Caco-2 (cell line): ENCODE results near the gene SPATA17. TPM values are rescaled to one million over a fixed set of nuclear protein-coding genes. Genes with fewer than 3 reads are reported as not detected.

ENCODE experiments used
- BruUV-seq: library from RNA; stranded (reverse); fragments of 400-500 nt; replicated peaks from 2 replicates; lab custom pipeline; 2021; lab: Mats Ljungman, UMichigan
- CTCF ChIA-PET: fragments of 300-600 bp; sonication (Branson Sonifier 250); formaldehyde crosslinking; loops from one replicate; lab custom pipeline; 2022; ENCODE audit warnings: antibody characterized with exemption; lab: Charles Lee
- POLR2A ChIA-PET: fragments of 300-600 bp; sonication (Branson Sonifier 250); formaldehyde crosslinking; loops from one replicate; lab custom pipeline; 2022; ENCODE audit warnings: antibody characterized with exemption; lab: Charles Lee
- DNase-seq, 2 experiments: peaks; one replicate each; pipeline versions ENCODE4 v3.0.0 to v3.0.0-alpha.2; 2020 to 2022
- H3K27me3 ChIP-seq: replicated peaks from 2 replicates; pipeline ENCODE4 v1.6.0; 2011; ENCODE audit warnings: low read length; ENCODE audit not compliant: control insufficient read depth, insufficient read depth
- H3K36me3 ChIP-seq: 2 replicates; pipeline ENCODE4 v1.5.1; 2011; ENCODE audit warnings: low read length; ENCODE audit not compliant: control insufficient read depth, insufficient read depth
- H3K4me1 ChIP-seq: fragments of 250-450 bp; sonication (Bioruptor Pico); 2 replicates; pipeline ENCODE4 v1.5.1; 2020; ENCODE audit warnings: mild to moderate bottlenecking
- H3K4me3 ChIP-seq: 2 replicates; pipeline ENCODE4 v1.5.1; 2011; ENCODE audit warnings: low read depth, mild to moderate bottlenecking, control low read depth, low read length
- H3K9me3 ChIP-seq: fragments of 250-450 bp; sonication (Bioruptor Pico); 2 replicates; pipeline ENCODE4 v1.5.1; 2020; ENCODE audit warnings: mild to moderate bottlenecking, moderate library complexity
- H3K27ac Mint-ChIP-seq: one replicate; pipeline ENCODE4 v1.8.0; 2022; ENCODE audit warnings: mixed read lengths; ENCODE audit not compliant: unreplicated experiment
- H3K27me3 Mint-ChIP-seq: one replicate; pipeline ENCODE4 v1.8.0; 2022; ENCODE audit warnings: mixed read lengths; ENCODE audit not compliant: insufficient read depth, unreplicated experiment
- H3K36me3 Mint-ChIP-seq: one replicate; pipeline ENCODE4 v1.8.0; 2022; ENCODE audit warnings: mild to moderate bottlenecking, mixed read lengths; ENCODE audit not compliant: insufficient read depth, unreplicated experiment
- H3K4me1 Mint-ChIP-seq: one replicate; pipeline ENCODE4 v1.8.0; 2022; ENCODE audit warnings: low read depth, mixed read lengths; ENCODE audit not compliant: unreplicated experiment
- H3K4me3 Mint-ChIP-seq: one replicate; pipeline ENCODE4 v1.8.0; 2022; ENCODE audit warnings: mild to moderate bottlenecking, moderate library complexity, mixed read lengths; ENCODE audit not compliant: unreplicated experiment
- H3K9me3 Mint-ChIP-seq: one replicate; pipeline ENCODE4 v1.8.0; 2022; ENCODE audit warnings: mixed read lengths; ENCODE audit not compliant: unreplicated experiment
- CTCF ChIP-seq, 2 experiments: fragments of 200-600 bp in 1 of 2; IDR thresholded peaks; 1 replicate in 1 of 2; 2 replicates in 1 of 2; pipeline versions ENCODE4 v1.5.1 to v1.8.0; 2011 to 2022; ENCODE audit warnings: antibody characterized with exemption in 1 of 2, control low read depth in 1 of 2, inconsistent platforms in 1 of 2, low read depth in 1 of 2, low read length in 1 of 2, mild to moderate bottlenecking in 1 of 2, moderate library complexity in 1 of 2; ENCODE audit not compliant: insufficient read depth in 1 of 2, severe bottlenecking in 1 of 2, unreplicated experiment in 1 of 2
- intact Hi-C: fragments of 100-400 bp; cut with micrococcal nuclease; formaldehyde crosslinking; loops from one replicate; pipeline ENCODE4 v1.10.0; 2022; ENCODE audit not compliant: unreplicated experiment
- total RNA-seq: library from RNA; stranded (reverse); gene quantifications from 2 replicates; pipeline ENCODE4 v1.2.3, GENCODE V29; 2022

SPATA17 gene
- total RNA-seq, 1 experiment from 2014 or later: 1.1 TPM

GRCh38 chr1:217907504-217907903, 276.4 kb downstream of the SPATA17 start:
- H3K36me3 Mint-ChIP-seq: no peaks in the 10 kb centered on the region
- H3K27ac Mint-ChIP-seq: no peak overlapping the region
- H3K27me3 Mint-ChIP-seq: peaks cover 12% of the 10 kb centered on the region
- peaks cover 9% of the 10 kb centered on the region for H3K9me3 Mint-ChIP-seq
- H3K4me3 ChIP-seq: no peak overlapping the region
- H3K4me3 Mint-ChIP-seq: no peak overlapping the region
- TF ChIP-seq CTCF (IDR thresholded peaks at IDR 0.05; ENCODE audit: insufficient read depth in 1 of 2, low read depth in 1 of 2, low read length in 1 of 2, severe bottlenecking in 1 of 2, unreplicated experiment in 1 of 2): no peak
- BruUV-seq: no TSS peak
- intact Hi-C loops: no loop called here
- ChIA-PET CTCF (no interaction called here), POLR2A (no interaction called here)
- H3K36me3 ChIP-seq: no peaks in the 10 kb centered on the region
- H3K4me1 Mint-ChIP-seq: no peaks in the 10 kb centered on the region
- DNase-seq: no peak
- peaks cover 4% of the 10 kb centered on the region; the same call in 1 of the 2 replicates for H3K4me1 ChIP-seq
- H3K27me3 ChIP-seq: no peaks in the 10 kb centered on the region
- H3K9me3 ChIP-seq: no peaks in the 10 kb centered on the region

GRCh38 chr1:217910203-217910602, 279.1 kb downstream of the SPATA17 start:
- no peaks in the 10 kb centered on the region for H3K9me3 Mint-ChIP-seq
- intact Hi-C loops: no loop called here

GRCh38 chr1:217910791-217911320, 279.7 kb downstream of the SPATA17 start:
- H3K36me3 ChIP-seq: no peaks in the 10 kb centered on the region
- no peaks in the 10 kb centered on the region for H3K36me3 Mint-ChIP-seq
- intact Hi-C loops: no loop called here
- no peaks in the 10 kb centered on the region for H3K9me3 Mint-ChIP-seq
- no peaks in the 10 kb centered on the region for H3K4me1 ChIP-seq
- H3K27me3 Mint-ChIP-seq: peaks cover 19% of the 10 kb centered on the region
- TF ChIP-seq CTCF (IDR thresholded peaks at IDR 0.05; ENCODE audit: insufficient read depth in 1 of 2, low read depth in 1 of 2, low read length in 1 of 2, severe bottlenecking in 1 of 2, unreplicated experiment in 1 of 2): no peak
- no peaks in the 10 kb centered on the region for H3K9me3 ChIP-seq
- H3K27ac Mint-ChIP-seq: no peak overlapping the region
- no peak overlapping the region for H3K4me3 ChIP-seq
- no peaks in the 10 kb centered on the region for H3K27me3 ChIP-seq
- no TSS peak for BruUV-seq
- H3K4me1 Mint-ChIP-seq: no peaks in the 10 kb centered on the region
- H3K4me3 Mint-ChIP-seq: no peak overlapping the region
- no peak for DNase-seq
- CTCF ChIA-PET: no interaction called here
- POLR2A ChIA-PET: no interaction called here

More at GRCh38 chr1:217910203-217910602, 279.1 kb downstream of the SPATA17 start:
- ChIA-PET CTCF (no interaction called here), POLR2A (no interaction called here)
- H3K4me3 Mint-ChIP-seq: no peak overlapping the region
- Histone ChIP-seq H3K9me3 (no peaks in the 10 kb centered on the region), H3K27me3 (no peaks in the 10 kb centered on the region), H3K36me3 (no peaks in the 10 kb centered on the region), H3K4me3 (no peak overlapping the region), H3K4me1 (no peaks in the 10 kb centered on the region)
- TF ChIP-seq CTCF (IDR thresholded peaks at IDR 0.05; ENCODE audit: insufficient read depth in 1 of 2, low read depth in 1 of 2, low read length in 1 of 2, severe bottlenecking in 1 of 2, unreplicated experiment in 1 of 2): no peak
- no peaks in the 10 kb centered on the region for H3K4me1 Mint-ChIP-seq
- peaks cover 18% of the 10 kb centered on the region for H3K27me3 Mint-ChIP-seq
- H3K27ac Mint-ChIP-seq: no peak overlapping the region
- DNase-seq: no peak
- H3K36me3 Mint-ChIP-seq: no peaks in the 10 kb centered on the region
- BruUV-seq: no TSS peak
